ENCODE measurements around the gene TMEM255B. TPM values are rescaled to one million over a fixed set of nuclear protein-coding genes. Genes with fewer than 3 reads are reported as not detected.

The TMEM255B gene
- total and polyA plus RNA-seq, 4 experiments from 2014 or later = 0.07 to 1.00 (median 0.90) TPM; not detected in 1

GRCh38 chr13:113770937-113771336 lies 11.9 kb downstream of the TMEM255B start:
- H3K36me3 Mint-ChIP-seq = peaks cover 0 to 1% of the 10 kb centered on the region in 2 donors
- peaks cover 0 to 11% (median 5%) of the 10 kb centered on the region in 8 donors for H3K9me3 Mint-ChIP-seq
- Histone ChIP-seq H3K9me3 (ENCODE audit: control insufficient read depth in 1 of 2, low read length in 2 of 2) (no peaks in the 10 kb centered on the region), H3K4me3 (ENCODE audit: low read length in 2 of 2) (no peak overlapping the region), H3K27ac (ENCODE audit: low read depth, low read length) (no peak overlapping the region), H3K36me3 (ENCODE audit: insufficient read depth, low read length) (no peaks in the 10 kb centered on the region), H3K4me1 (ENCODE audit: insufficient read depth, low read length) (no peaks in the 10 kb centered on the region), H3K27me3 (ENCODE audit: insufficient read depth, low read length) (no peaks in the 10 kb centered on the region)
- peaks cover 0 to 4% (median 4%) of the 10 kb centered on the region in 4 donors for H3K4me1 Mint-ChIP-seq
- ChIA-PET CTCF (ENCODE audit: partially characterized antibody) (no interaction called here), POLR2A (ENCODE audit: partially characterized antibody) (no interaction called here)
- H3K4me3 Mint-ChIP-seq = no peak overlapping the region
- peaks cover 2 to 5% of the 10 kb centered on the region in 2 donors for H3K27me3 Mint-ChIP-seq
- H3K27ac Mint-ChIP-seq = no peak overlapping the region
- intact Hi-C loops (cut with micrococcal nuclease) = no loop called here
- no peak for DNase-seq

DNA sequence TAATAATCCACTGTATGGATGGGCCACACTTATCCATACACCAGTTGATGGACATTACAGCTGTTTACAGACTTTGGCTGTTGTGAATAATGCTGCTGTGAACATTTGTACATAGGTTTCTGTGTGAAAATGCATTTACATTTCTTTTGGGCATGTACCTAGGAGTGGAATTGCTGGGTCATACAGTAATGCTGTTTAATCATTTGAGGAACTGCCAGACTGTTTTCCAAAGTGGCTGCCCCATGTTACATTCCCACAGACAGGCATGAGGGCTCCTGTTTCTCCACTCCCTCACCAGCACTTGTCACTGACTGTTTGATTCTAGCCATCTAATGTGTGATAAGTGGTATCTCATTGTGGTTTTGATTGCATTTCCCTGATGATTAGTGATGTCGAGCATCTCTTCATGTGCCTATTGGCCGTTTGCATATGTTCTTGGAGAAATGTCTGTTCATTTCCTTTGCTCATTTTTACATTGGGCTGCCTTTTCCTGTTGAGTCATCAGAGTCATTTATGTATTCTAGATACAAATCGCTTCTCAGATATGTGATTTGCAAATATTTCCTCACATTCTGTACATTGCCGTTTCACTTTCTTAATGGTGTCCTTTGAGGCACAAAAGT lies 12.8 kb downstream of the TMEM255B start:
- H3K9me3 Mint-ChIP-seq = peaks cover 0 to 11% (median 5%) of the 10 kb centered on the region in 8 donors
- CTCF ChIA-PET (ENCODE audit: partially characterized antibody) = no interaction called here
- H3K4me3 ChIP-seq (ENCODE audit: low read length in 2 of 2) = no peak overlapping the region
- no peak for DNase-seq
- POLR2A ChIA-PET (ENCODE audit: partially characterized antibody) = no interaction called here
- H3K9me3 ChIP-seq (ENCODE audit: control insufficient read depth in 1 of 2, low read length in 2 of 2) = no peaks in the 10 kb centered on the region
- H3K4me3 Mint-ChIP-seq = no peak overlapping the region
- H3K27me3 Mint-ChIP-seq = peaks cover under 1 to 4% of the 10 kb centered on the region in 2 donors
- no peaks in the 10 kb centered on the region for H3K4me1 ChIP-seq (ENCODE audit: insufficient read depth, low read length)
- H3K36me3 ChIP-seq (ENCODE audit: insufficient read depth, low read length) = no peaks in the 10 kb centered on the region
- intact Hi-C loops (cut with micrococcal nuclease) = no loop called here
- no peaks in the 10 kb centered on the region for H3K27me3 ChIP-seq (ENCODE audit: insufficient read depth, low read length)
- H3K4me1 Mint-ChIP-seq = peaks cover 0 to 4% (median 4%) of the 10 kb centered on the region in 4 donors
- H3K27ac Mint-ChIP-seq = peak overlapping the region in 1 of 7 donors; percentile 25
- no peak overlapping the region for H3K27ac ChIP-seq (ENCODE audit: low read depth, low read length)
- H3K36me3 Mint-ChIP-seq = peaks cover 0 to 1% of the 10 kb centered on the region in 2 donors

DNA sequence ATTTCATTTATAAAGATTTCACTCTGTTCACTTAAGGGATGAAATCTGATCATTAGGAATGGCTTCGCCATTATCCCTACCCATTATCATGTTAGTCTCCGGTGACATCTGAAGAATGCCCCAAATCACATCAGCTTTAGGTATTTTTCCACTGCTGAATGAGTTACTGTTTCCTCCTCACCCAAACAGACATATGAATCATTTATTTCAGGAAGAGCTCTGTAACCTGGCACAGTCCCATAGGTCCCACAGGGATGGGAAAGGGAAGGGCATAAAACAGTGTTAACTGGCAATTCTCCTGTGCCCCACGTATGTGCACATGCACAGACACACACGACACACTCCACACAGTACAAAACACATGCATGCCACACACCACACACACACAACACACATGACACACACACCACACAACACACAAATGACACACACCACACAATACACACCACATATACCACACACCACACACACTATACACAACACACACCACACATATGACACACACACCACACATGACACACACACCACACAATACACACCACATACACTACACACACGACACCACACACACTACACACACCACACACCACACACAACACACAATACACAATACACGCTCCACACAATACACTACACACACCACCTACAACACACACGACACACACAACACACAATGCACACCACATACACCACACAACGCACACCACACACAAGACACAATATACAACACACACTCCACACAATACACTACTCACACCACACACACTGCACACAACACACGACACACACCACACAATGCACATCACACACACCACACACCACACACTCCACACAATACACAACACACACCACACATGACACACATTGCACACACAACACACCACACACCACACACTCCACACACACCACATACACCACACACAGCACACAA lies 15.4 kb downstream of the TMEM255B start:
- H3K9me3 ChIP-seq (ENCODE audit: control insufficient read depth in 1 of 2, low read length in 2 of 2) = no peaks in the 10 kb centered on the region
- ChIA-PET POLR2A (ENCODE audit: partially characterized antibody) (no interaction called here), CTCF (ENCODE audit: partially characterized antibody) (no interaction called here)
- H3K27ac ChIP-seq (ENCODE audit: low read depth, low read length) = no peak overlapping the region
- peaks cover 0 to 11% (median 5%) of the 10 kb centered on the region in 8 donors for H3K9me3 Mint-ChIP-seq
- no peak overlapping the region for H3K4me3 Mint-ChIP-seq
- H3K4me1 ChIP-seq (ENCODE audit: insufficient read depth, low read length) = no peaks in the 10 kb centered on the region
- peaks cover 0 to 4% (median 4%) of the 10 kb centered on the region in 4 donors for H3K4me1 Mint-ChIP-seq
- no peak overlapping the region for H3K27ac Mint-ChIP-seq
- H3K36me3 ChIP-seq (ENCODE audit: insufficient read depth, low read length) = no peaks in the 10 kb centered on the region
- H3K36me3 Mint-ChIP-seq = peaks cover 0 to 1% of the 10 kb centered on the region in 2 donors
- DNase-seq = no peak
- H3K27me3 Mint-ChIP-seq = peaks cover 11 to 12% of the 10 kb centered on the region in 2 donors
- intact Hi-C loops (cut with micrococcal nuclease) = no loop called here
- no peak overlapping the region for H3K4me3 ChIP-seq (ENCODE audit: low read length in 2 of 2)
- peaks cover 4% of the 10 kb centered on the region for H3K27me3 ChIP-seq (ENCODE audit: insufficient read depth, low read length)

- H3K9me3 ChIP-seq (ENCODE audit: control insufficient read depth in 1 of 2, low read length in 2 of 2) = no peaks in the 10 kb centered on the region
- Mint-ChIP-seq H3K4me3 (no peak overlapping the region), H3K36me3 (peaks cover 0 to 1% of the 10 kb centered on the region in 2 donors), H3K27me3 (peaks cover 12 to 13% of the 10 kb centered on the region in 2 donors), H3K4me1 (peaks cover 0 to 4% (median 4%) of the 10 kb centered on the region in 4 donors), H3K9me3 (peaks cover 0 to 11% (median 5%) of the 10 kb centered on the region in 8 donors), H3K27ac (no peak overlapping the region)
- no peak for DNase-seq
- ChIA-PET CTCF (ENCODE audit: partially characterized antibody) (no interaction called here), POLR2A (ENCODE audit: partially characterized antibody) (no interaction called here)
- intact Hi-C loops (cut with micrococcal nuclease) = no loop called here
- H3K27ac ChIP-seq (ENCODE audit: low read depth, low read length) = no peak overlapping the region
- peaks cover 4% of the 10 kb centered on the region for H3K27me3 ChIP-seq (ENCODE audit: insufficient read depth, low read length)
- no peak overlapping the region for H3K4me3 ChIP-seq (ENCODE audit: low read length in 2 of 2)
- H3K4me1 ChIP-seq (ENCODE audit: insufficient read depth, low read length) = no peaks in the 10 kb centered on the region
- H3K36me3 ChIP-seq (ENCODE audit: insufficient read depth, low read length) = no peaks in the 10 kb centered on the region
These were observed 16.6 kb downstream of the TMEM255B start for GRCh38 chr13:113775451-113776145.

DNA sequence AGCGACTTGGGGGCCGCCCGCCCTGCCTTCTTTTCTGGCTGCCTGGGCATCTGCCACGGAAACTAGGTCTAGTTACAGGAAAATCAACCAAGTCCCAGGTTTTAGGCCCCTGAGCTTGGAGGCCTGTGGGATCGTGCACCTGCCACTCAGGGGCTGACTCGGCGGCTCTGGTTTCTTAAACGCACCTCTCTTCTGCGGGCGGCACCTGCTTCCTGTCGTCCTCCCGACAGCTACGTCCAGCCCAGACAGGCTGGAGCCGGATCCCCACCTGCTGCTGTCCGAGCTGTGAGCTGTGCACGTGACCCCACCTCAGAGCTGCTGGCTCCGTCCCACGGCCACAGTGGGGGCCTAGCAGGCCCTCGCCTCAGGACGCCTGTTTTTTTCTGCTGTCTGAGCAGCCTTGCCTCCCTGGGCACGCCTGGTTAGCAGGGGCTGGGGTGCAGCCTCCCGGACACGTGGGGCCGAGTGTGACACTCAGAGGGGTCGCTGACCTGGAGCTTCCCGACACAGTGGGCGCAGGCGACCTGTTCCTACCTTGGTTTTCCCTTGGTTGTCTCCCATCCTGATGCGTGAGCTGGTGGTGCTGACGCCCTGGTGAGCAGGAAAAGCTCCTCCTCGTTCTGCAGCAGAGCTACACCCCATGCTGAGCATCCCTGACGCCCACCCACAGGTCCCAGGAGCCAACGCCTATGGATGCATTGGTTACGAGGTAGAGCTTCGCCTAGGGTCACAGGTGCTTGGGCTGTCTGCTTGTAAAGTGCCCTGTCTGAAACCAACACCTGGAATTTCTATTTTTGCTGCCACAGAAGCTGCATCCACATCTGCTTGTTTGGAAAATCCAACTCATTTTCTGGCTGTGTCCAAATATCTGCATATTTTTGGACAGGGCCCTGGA lies 17.5 kb downstream of the TMEM255B start:
- Histone ChIP-seq H3K36me3 (ENCODE audit: insufficient read depth, low read length) (no peaks in the 10 kb centered on the region), H3K27ac (ENCODE audit: low read depth, low read length) (no peak overlapping the region), H3K4me3 (ENCODE audit: low read length in 2 of 2) (no peak overlapping the region), H3K4me1 (ENCODE audit: insufficient read depth, low read length) (no peaks in the 10 kb centered on the region), H3K9me3 (ENCODE audit: control insufficient read depth in 1 of 2, low read length in 2 of 2) (no peaks in the 10 kb centered on the region), H3K27me3 (ENCODE audit: insufficient read depth, low read length) (peaks cover 4% of the 10 kb centered on the region)
- ChIA-PET POLR2A (ENCODE audit: partially characterized antibody) (no interaction called here), CTCF (ENCODE audit: partially characterized antibody) (no interaction called here)
- Mint-ChIP-seq H3K27me3 (peaks cover 13% of the 10 kb centered on the region in 2 donors), H3K4me1 (peaks cover 0 to 4% (median 4%) of the 10 kb centered on the region in 4 donors), H3K9me3 (peaks cover 0 to 11% (median 5%) of the 10 kb centered on the region in 8 donors), H3K27ac (no peak overlapping the region), H3K36me3 (peaks cover 0 to 1% of the 10 kb centered on the region in 2 donors), H3K4me3 (no peak overlapping the region)
- DNase-seq = no peak
- intact Hi-C loops (cut with micrococcal nuclease) = no loop called here

GRCh38 chr13:113777311-113778260 lies 18.6 kb downstream of the TMEM255B start:
- H3K27me3 ChIP-seq (ENCODE audit: insufficient read depth, low read length) = peaks cover 4% of the 10 kb centered on the region
- peaks cover 0 to 2% (median under 1%) of the 10 kb centered on the region in 8 donors for H3K9me3 Mint-ChIP-seq
- no peak overlapping the region for H3K27ac ChIP-seq (ENCODE audit: low read depth, low read length)
- H3K27ac Mint-ChIP-seq = no peak overlapping the region
- no peak overlapping the region for H3K4me3 ChIP-seq (ENCODE audit: low read length in 2 of 2)
- ChIA-PET CTCF (ENCODE audit: partially characterized antibody) (no interaction called here), POLR2A (ENCODE audit: partially characterized antibody) (no interaction called here)
- H3K9me3 ChIP-seq (ENCODE audit: control insufficient read depth in 1 of 2, low read length in 2 of 2) = no peaks in the 10 kb centered on the region
- no peaks in the 10 kb centered on the region for H3K36me3 Mint-ChIP-seq
- H3K4me3 Mint-ChIP-seq = no peak overlapping the region
- H3K4me1 Mint-ChIP-seq = peaks cover 0 to under 1% (median 0%) of the 10 kb centered on the region in 4 donors
- no peaks in the 10 kb centered on the region for H3K4me1 ChIP-seq (ENCODE audit: insufficient read depth, low read length)
- DNase-seq = no peak
- intact Hi-C loops (cut with micrococcal nuclease) = no loop called here
- H3K36me3 ChIP-seq (ENCODE audit: insufficient read depth, low read length) = no peaks in the 10 kb centered on the region
- peaks cover 13% of the 10 kb centered on the region in 2 donors for H3K27me3 Mint-ChIP-seq

Measured in CD4-positive, alpha-beta memory T cell (primary cell).